GM15510 (cell line): ENCODE data around the gene CYB5R2.

Experiments used
- POLR2A ChIP-seq: IDR thresholded peaks from 3 replicates; pipeline ENCODE4 v1.6.1; 2011; ENCODE audit warnings: borderline replicate concordance; ENCODE audit not compliant: insufficient read length; ENCODE audit errors: extremely low read depth

Gene CYB5R2

DNA sequence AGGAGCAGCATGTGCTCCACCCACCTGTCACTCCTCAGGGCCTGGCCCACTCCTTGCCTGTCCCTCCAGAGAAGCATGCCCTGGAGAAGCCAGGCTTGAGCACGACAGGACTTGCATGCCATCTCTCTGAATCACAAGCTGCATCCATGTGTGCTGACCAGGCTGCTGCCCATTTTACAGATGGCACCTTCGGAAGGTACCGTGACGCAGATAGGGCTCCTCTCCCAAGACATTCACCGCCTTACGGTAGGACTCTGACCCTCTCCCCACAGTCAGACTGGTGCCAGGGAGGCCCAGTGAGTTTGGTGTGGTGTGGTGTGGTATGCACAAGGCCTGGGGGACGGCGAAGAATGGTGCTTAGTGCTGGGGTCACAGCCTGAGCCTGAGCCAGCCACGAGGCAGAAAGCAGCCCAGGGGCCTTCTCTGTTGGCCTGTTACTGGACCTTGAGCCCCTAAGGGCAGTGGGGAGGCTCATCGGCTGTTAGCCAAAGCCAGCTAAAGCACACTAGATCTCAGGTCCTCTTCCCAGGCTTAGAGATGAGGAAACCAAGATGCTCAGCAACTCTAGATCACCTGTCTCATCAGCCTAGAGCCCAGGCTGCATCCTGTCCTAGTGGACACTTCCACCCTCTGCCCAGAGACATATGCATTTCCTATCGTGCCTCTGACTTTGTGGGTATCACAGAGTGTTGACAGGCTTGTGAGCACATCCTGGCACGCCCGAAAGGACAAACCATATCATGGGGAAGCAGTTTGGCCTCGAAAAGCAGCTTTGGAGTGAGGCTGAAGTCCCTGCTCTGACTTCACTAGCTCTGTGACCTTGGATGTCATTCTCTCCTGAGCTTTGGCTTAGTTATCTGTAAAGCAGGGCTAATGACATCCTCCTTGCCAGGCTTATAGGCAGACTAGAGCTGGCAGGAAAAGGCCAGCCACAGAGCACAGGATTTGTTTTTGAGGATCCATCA lies 17.8 kb downstream of the CYB5R2 start:
- TF ChIP-seq POLR2A: no peak

DNA sequence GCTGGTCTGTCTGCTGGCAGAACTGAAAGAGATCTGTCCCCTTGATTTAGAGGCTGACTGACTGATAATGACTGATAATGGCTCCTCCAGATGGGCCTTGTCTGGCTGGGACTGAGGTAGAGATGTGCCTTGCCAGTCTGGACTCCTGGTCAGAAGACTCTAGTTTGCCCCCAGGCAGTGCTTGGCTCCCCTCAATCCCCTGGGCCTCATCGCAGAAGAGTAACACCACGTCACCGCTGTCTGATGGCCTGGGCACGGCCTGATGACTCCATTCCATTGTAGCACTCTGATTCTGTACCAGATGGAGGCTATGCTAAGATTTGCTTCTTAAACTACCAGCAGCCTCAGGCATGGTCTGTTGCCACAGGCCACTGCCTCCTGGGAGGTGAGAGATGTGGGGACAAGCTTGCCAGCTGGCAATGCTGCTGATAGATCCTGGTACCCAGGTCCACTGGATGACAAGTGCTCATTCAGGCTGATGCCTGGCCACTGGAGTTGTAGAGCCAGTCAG lies 19.1 kb downstream of the CYB5R2 start:
- TF ChIP-seq POLR2A: no peak

- TF ChIP-seq POLR2A: no peak
Measured at GRCh38 chr11:7651700-7652099, 21.6 kb downstream of the CYB5R2 start.

GRCh38 chr11:7651140-7651551 lies 22.2 kb downstream of the CYB5R2 start:
- no peak for TF ChIP-seq POLR2A

GRCh38 chr11:7648264-7648663 lies 25.0 kb downstream of the CYB5R2 start:
- no peak for TF ChIP-seq POLR2A

GRCh38 chr11:7646866-7647265 lies 26.4 kb downstream of the CYB5R2 start:
- TF ChIP-seq POLR2A: no peak

GRCh38 chr11:7645206-7645605 lies 28.1 kb downstream of the CYB5R2 start:
- no peak for TF ChIP-seq POLR2A

DNA sequence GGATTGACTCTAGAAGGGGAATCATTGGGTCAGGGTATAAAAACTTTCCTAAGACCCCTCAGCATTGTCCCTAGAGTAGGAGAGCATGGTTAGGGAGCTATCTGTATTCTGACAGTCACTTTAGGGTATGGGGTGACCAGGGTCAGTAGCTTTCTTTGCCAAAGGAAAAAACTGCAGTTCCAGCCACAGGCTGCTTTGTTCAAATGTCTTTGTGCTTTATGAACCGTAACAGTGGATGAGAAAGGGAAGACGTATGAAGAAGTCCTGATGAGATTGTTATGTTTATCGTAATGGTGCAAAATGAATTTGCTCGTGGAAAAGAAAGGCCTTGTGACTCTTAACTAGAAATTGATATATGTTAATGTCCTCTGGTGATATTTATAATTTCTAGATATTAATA lies 30.0 kb downstream of the CYB5R2 start:
- TF ChIP-seq POLR2A: no peak

DNA sequence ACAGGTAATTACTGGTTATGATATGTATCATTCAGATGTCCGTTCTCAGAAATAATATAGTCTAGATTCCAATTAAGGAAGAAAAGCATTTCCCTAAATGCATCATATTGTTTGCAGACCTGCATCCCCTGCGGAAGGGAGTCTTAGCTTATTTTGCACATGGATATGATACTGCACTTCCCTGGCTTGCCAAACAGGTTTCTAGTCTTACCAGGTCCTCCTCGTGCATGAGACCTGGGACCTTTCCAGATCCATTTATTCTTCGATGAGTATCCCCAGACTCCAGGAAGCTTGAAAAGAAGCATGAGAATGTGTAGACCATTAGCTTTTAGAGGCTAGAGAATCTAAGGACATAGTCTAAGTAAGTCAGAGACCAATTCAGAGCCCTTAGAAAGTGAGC lies 30.6 kb downstream of the CYB5R2 start:
- TF ChIP-seq POLR2A: no peak

- TF ChIP-seq POLR2A: no peak
Measured at GRCh38 chr11:7640816-7641215, 32.5 kb downstream of the CYB5R2 start.

DNA sequence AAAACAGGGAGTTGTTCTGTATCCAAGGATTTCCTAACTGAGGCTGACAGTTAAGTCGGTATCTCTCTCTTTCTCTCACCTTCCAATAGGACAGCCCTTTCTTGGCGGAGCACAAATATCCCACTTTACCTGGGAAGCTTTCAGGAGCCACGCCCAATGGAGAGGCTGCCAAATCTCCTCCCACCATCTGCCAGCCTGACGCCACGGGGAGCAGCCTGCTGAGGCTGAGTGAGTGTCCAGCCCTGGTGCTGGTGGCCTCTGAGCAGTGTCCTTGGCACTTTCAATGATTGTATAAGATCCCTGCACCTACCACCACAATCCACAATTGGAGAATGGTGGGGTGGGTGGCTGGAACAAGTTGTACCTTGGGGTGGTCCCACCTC lies 33.7 kb downstream of the CYB5R2 start:
- no peak for TF ChIP-seq POLR2A

DNA sequence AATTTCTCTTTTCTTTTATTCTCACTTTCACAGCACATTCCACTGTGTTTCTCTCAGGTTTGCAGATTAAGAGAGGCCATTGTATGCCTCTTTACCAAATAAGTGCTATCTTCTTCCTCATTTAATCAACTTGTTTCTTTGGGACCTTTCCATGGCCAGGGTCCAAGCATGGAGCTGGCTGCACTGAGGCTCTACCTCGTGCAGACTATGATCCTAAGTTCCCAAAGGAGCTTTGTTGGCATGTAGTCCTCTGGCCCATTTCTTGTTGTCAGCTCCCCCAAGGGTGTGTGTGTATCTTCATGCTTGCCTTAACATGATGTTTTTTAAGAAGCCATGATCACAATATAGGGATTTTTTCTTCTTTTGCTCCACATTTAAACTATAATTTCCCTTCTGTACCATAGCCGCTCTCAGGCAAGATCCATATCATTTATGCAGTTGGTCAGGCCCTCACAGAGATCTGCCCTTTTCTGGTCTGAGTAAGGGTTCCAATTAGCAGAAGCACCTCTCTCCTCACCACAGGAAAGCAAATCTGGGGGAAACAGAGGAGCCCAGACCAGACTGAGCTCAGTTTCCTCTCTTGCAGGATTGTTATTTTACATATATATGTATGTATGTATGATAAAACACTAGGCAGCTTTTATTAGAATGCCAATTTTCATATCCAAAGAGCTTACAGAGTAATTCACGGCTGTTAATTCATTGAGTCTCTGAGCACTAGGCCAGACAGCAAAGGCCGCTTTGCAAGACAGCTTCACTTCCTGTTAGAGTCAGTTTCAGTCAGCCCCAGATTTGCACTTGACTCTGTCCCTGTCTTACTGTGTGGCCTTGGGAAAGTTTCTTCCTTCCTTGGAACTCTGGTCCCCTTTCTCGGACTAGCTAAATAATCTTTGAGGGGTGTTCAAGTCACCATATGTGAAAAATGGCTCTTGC lies 34.3 kb downstream of the CYB5R2 start:
- no peak for TF ChIP-seq POLR2A

GRCh38 chr11:7637447-7638157 lies 35.7 kb downstream of the CYB5R2 start:
- TF ChIP-seq POLR2A: no peak

- TF ChIP-seq POLR2A: no peak
Measured at GRCh38 chr11:7636350-7636749, 37.0 kb downstream of the CYB5R2 start.
